Measurements from ENCODE around the gene RXFP4. TPM values are rescaled to one million over a fixed set of nuclear protein-coding genes. Genes with fewer than 3 reads are reported as not detected.

Gene RXFP4
- total and polyA plus RNA-seq, 2 donors (not counting 1 experiment from before 2014, with no cell fraction given): 0.12 TPM; not detected in 1

- H3K27me3 Mint-ChIP-seq: no peaks in the 10 kb centered on the region
- TF ChIP-seq EZH2 (IDR thresholded peaks at IDR 0.05; ENCODE audit: borderline replicate concordance, insufficient read depth, low read depth, low read length, poor library complexity, severe bottlenecking): no peak
- no peak for TF ChIP-seq CTCF (IDR thresholded peaks at IDR 0.05)
- peaks cover 39% of the 10 kb centered on the region for H3K79me2 ChIP-seq (ENCODE audit: control insufficient read depth, insufficient read depth, low read length)
- H3K4me1 Mint-ChIP-seq: peaks cover 7% of the 10 kb centered on the region
- ChIA-PET CTCF (interaction anchor here (1.0 to 2.1 kb wide), 3 partner anchors 14 to 37 kb away, joined by 3 to 7 read pairs (median 6); no protein-coding TSS in a partner anchor), POLR2A (no interaction called here)
- no peak overlapping the region for H3K4me3 Mint-ChIP-seq
- H3K4me3 ChIP-seq (ENCODE audit: control extremely low read depth in 1 of 5, extremely low read depth in 1 of 5, insufficient read depth in 1 of 5, low read depth in 2 of 5, low read length in 4 of 5): no peak overlapping the region
- H3K4me2 ChIP-seq (replicated peaks; ENCODE audit: low read depth, low read length, poor library complexity, severe bottlenecking): no peak overlapping the region
- peaks cover 0 to 92% of the 10 kb centered on the region in 2 experiments for H3K36me3 ChIP-seq (replicated peaks in 1 of 2; ENCODE audit: control extremely low read depth in 1 of 2, control insufficient read depth in 1 of 2, extremely low read depth in 1 of 2, insufficient read depth in 2 of 2, low read length in 1 of 2)
- H3K27me3 ChIP-seq (replicated peaks in 1 of 4; ENCODE audit: control extremely low read depth in 1 of 4, control insufficient read depth in 3 of 4, insufficient read depth in 4 of 4, low read length in 3 of 4): no peaks in the 10 kb centered on the region
- intact Hi-C loops (cut with micrococcal nuclease): no loop called here
- H3K27ac ChIP-seq (ENCODE audit: low read length in 2 of 2): peak overlapping the region; percentile 11 to 50
- H2AFZ ChIP-seq (ENCODE audit: insufficient read depth, low read depth, low read length, poor library complexity, severe bottlenecking): no peak overlapping the region
- H4K20me1 ChIP-seq (ENCODE audit: control insufficient read depth, insufficient read depth, low read length, poor library complexity, severe bottlenecking): peaks cover 35% of the 10 kb centered on the region
- no peaks in the 10 kb centered on the region for H3K9me3 ChIP-seq (ENCODE audit: control extremely low read depth in 1 of 3, control insufficient read depth in 2 of 3, insufficient read depth in 1 of 3, low read length in 2 of 3)
- H3K4me1 ChIP-seq (ENCODE audit: control insufficient read depth in 2 of 2, insufficient read depth in 2 of 2, low read length in 2 of 2): peaks cover 5 to 8% of the 10 kb centered on the region in 2 donors
- DNase-seq (no peak), ATAC-seq (ENCODE audit: low read depth) (no peak)
- H3K9ac ChIP-seq (ENCODE audit: low read length): no peak overlapping the region
- peak overlapping the region; percentile 56 for H3K27ac Mint-ChIP-seq
- 100% methylated on average over 2 of the region's 6 CpGs for WGBS (ENCODE audit: insufficient coverage)
- H3K9me3 Mint-ChIP-seq (ENCODE audit: insufficient read depth): no peaks in the 10 kb centered on the region
Measured at GRCh38 chr1:155951753-155952504, 10.5 kb downstream of the RXFP4 start.

- Mint-ChIP-seq H3K4me1 (peaks cover 2% of the 10 kb centered on the region), H3K27ac (peak overlapping the region; percentile 46), H3K9me3 (ENCODE audit: insufficient read depth) (no peaks in the 10 kb centered on the region), H3K27me3 (no peaks in the 10 kb centered on the region), H3K4me3 (no peak overlapping the region)
- peaks cover 0 to 2% of the 10 kb centered on the region in 2 donors for H3K4me1 ChIP-seq (ENCODE audit: control insufficient read depth in 2 of 2, insufficient read depth in 2 of 2, low read length in 2 of 2)
- intact Hi-C loops (cut with micrococcal nuclease): no loop called here
- ATAC-seq (ENCODE audit: low read depth): no peak
- peaks cover 2 to 92% of the 10 kb centered on the region in 2 experiments for H3K36me3 ChIP-seq (replicated peaks in 1 of 2; ENCODE audit: control extremely low read depth in 1 of 2, control insufficient read depth in 1 of 2, extremely low read depth in 1 of 2, insufficient read depth in 2 of 2, low read length in 1 of 2)
- H3K79me2 ChIP-seq (ENCODE audit: control insufficient read depth, insufficient read depth, low read length): peaks cover 40% of the 10 kb centered on the region
- no peak for TF ChIP-seq EZH2 (IDR thresholded peaks at IDR 0.05; ENCODE audit: borderline replicate concordance, insufficient read depth, low read depth, low read length, poor library complexity, severe bottlenecking)
- TF ChIP-seq CTCF (IDR thresholded peaks at IDR 0.05): no peak
- no peaks in the 10 kb centered on the region for H3K27me3 ChIP-seq (replicated peaks in 1 of 4; ENCODE audit: control extremely low read depth in 1 of 4, control insufficient read depth in 3 of 4, insufficient read depth in 4 of 4, low read length in 3 of 4)
- peak overlapping the region; percentile 11 to 50 for H3K27ac ChIP-seq (ENCODE audit: low read length in 2 of 2)
- H4K20me1 ChIP-seq (ENCODE audit: control insufficient read depth, insufficient read depth, low read length, poor library complexity, severe bottlenecking): peaks cover 35% of the 10 kb centered on the region
- no peak overlapping the region for H3K9ac ChIP-seq (ENCODE audit: low read length)
- H3K4me3 ChIP-seq (ENCODE audit: control extremely low read depth in 1 of 5, extremely low read depth in 1 of 5, insufficient read depth in 1 of 5, low read depth in 2 of 5, low read length in 4 of 5): no peak overlapping the region
- ChIA-PET POLR2A (interaction anchor here (0.6 kb wide), 1 partner anchor 16 kb away, joined by 5 read pairs; no protein-coding TSS in a partner anchor), CTCF (interaction anchor here (1.0 to 2.1 kb wide), 2 partner anchors 34 to 37 kb away, joined by 3 to 7 read pairs; no protein-coding TSS in a partner anchor)
- no peak overlapping the region for H2AFZ ChIP-seq (ENCODE audit: insufficient read depth, low read depth, low read length, poor library complexity, severe bottlenecking)
- no peak for DNase-seq
- no peak overlapping the region for H3K4me2 ChIP-seq (replicated peaks; ENCODE audit: low read depth, low read length, poor library complexity, severe bottlenecking)
- 96% methylated on average over 12 of the region's 13 CpGs for WGBS (ENCODE audit: insufficient coverage)
- H3K9me3 ChIP-seq (ENCODE audit: control extremely low read depth in 1 of 3, control insufficient read depth in 2 of 3, insufficient read depth in 1 of 3, low read length in 2 of 3): no peaks in the 10 kb centered on the region
Measured at GRCh38 chr1:155952505-155952890, 11.1 kb downstream of the RXFP4 start.

Measured in B cell (primary cell).